H1 (cell line): ENCODE results near the gene TATDN2. TPM values are rescaled to one million over a fixed set of nuclear protein-coding genes. Genes with fewer than 3 reads are reported as not detected.

Experiments used
- CTCF ChIA-PET: fragments of 300-600 bp; sonication (Branson Sonifier 250); formaldehyde crosslinking; loops from one replicate; lab custom pipeline; 2021; ENCODE audit not compliant: partially characterized antibody; lab: Charles Lee
- POLR2A ChIA-PET: fragments of 300-600 bp; sonication (Branson Sonifier 250); formaldehyde crosslinking; loops from one replicate; lab custom pipeline; 2021; ENCODE audit warnings: inconsistent platforms; ENCODE audit not compliant: partially characterized antibody; lab: Charles Lee
- DNase-seq, 2 experiments: peaks; one replicate each; pipeline versions ENCODE4 v3.0.0 to v3.0.0-alpha.2; 2010 to 2022; ENCODE audit warnings: low spot score in 2 of 2, low read depth in 1 of 2, mixed read lengths in 1 of 2
- FAIRE-seq: peaks from 2 replicates; lab custom pipeline; 2011; peaks lifted over from hg19 to GRCh38; lab: Jason Lieb, UNC
- H2AFZ ChIP-seq: 2 replicates; pipeline ENCODE4 v1.8.1; 2012; ENCODE audit warnings: low read length, inconsistent platforms
- H2AK5ac ChIP-seq: 2 replicates; pipeline ENCODE4 v1.6.1; 2013; ENCODE audit warnings: low read depth, low read length
- H2BK120ac ChIP-seq: replicated peaks from 2 replicates; pipeline ENCODE3; 2013; ENCODE audit warnings: low read depth, low read length, inconsistent platforms
- H2BK12ac ChIP-seq: 2 replicates; pipeline ENCODE4 v1.6.1; 2013; ENCODE audit warnings: low read depth, low read length
- H2BK15ac ChIP-seq: 2 replicates; pipeline ENCODE4 v1.6.1; 2013; ENCODE audit warnings: low read length
- H2BK20ac ChIP-seq: 2 replicates; pipeline ENCODE4 v1.6.1; 2013; ENCODE audit warnings: low read length
- H2BK5ac ChIP-seq: 2 replicates; pipeline ENCODE4 v1.6.1; 2013; ENCODE audit warnings: low read depth, low read length
- H3K14ac ChIP-seq: 2 replicates; pipeline ENCODE4 v1.6.1; 2013; ENCODE audit warnings: inconsistent platforms; ENCODE audit not compliant: insufficient read length
- H3K18ac ChIP-seq: 2 replicates; pipeline ENCODE4 v1.6.1; 2013; ENCODE audit warnings: low read length; ENCODE audit errors: extremely low read depth
- H3K23ac ChIP-seq: 2 replicates; pipeline ENCODE4 v1.6.1; 2013; ENCODE audit warnings: inconsistent platforms; ENCODE audit not compliant: insufficient read length
- H3K23me2 ChIP-seq: 2 replicates; pipeline ENCODE4 v1.6.1; 2013; ENCODE audit warnings: low read depth, low read length
- H3K27ac ChIP-seq: 2 replicates; pipeline ENCODE4 v1.6.1; 2011; ENCODE audit warnings: low read depth, low read length, inconsistent platforms
- H3K27me3 ChIP-seq, 4 experiments: replicated peaks in 1 of 4; 1 replicate in 1 of 4; 2 replicates in 3 of 4; pipeline versions ENCODE4 v1.6.1 to v1.8.1; 2011 to 2013; ENCODE audit warnings: low read length in 3 of 4, mild to moderate bottlenecking in 3 of 4, inconsistent platforms in 2 of 4, mixed read lengths in 2 of 4, moderate library complexity in 1 of 4; ENCODE audit not compliant: control insufficient read depth in 3 of 4, insufficient read depth in 3 of 4; ENCODE audit errors: extremely low read depth in 1 of 4
- H3K36me3 ChIP-seq, 4 experiments: 2 replicates each; pipeline versions ENCODE4 v1.6.1 to v1.8.1; 2011 to 2013; ENCODE audit warnings: mild to moderate bottlenecking in 4 of 4, low read length in 3 of 4, moderate library complexity in 2 of 4, control low read depth in 1 of 4, inconsistent platforms in 1 of 4; ENCODE audit not compliant: insufficient read depth in 4 of 4, control insufficient read depth in 2 of 4
- H3K4ac ChIP-seq: replicated peaks from 2 replicates; pipeline ENCODE3; 2013; ENCODE audit warnings: low read length, low read depth, mixed read lengths, inconsistent platforms; ENCODE audit not compliant: insufficient read length
- H3K4me1 ChIP-seq, 4 experiments: replicated peaks in 1 of 4; 1 replicate in 1 of 4; 2 replicates in 3 of 4; pipeline versions ENCODE4 v1.6.1 to v1.8.1; 2011 to 2013; ENCODE audit warnings: low read length in 3 of 4, inconsistent platforms in 2 of 4, mixed read lengths in 1 of 4; ENCODE audit not compliant: insufficient read depth in 4 of 4, control insufficient read depth in 3 of 4
- H3K4me2 ChIP-seq, 2 experiments: 2 replicates each; pipeline versions ENCODE4 v1.6.1 to v1.8.1; 2011 to 2013; ENCODE audit warnings: low read depth in 2 of 2, low read length in 2 of 2, control low read depth in 1 of 2, inconsistent platforms in 1 of 2, mild to moderate bottlenecking in 1 of 2; ENCODE audit not compliant: insufficient read depth in 1 of 2
- H3K4me3 ChIP-seq, 4 experiments: fragments of 200-600, 300-600 bp in 1 of 4; sonication (generic), shearing (Covaris generic), sonication (Bioruptor Twin) in 1 of 4; 2 replicates each; pipeline versions ENCODE4 v1.5.1 to v1.8.1; 2011 to 2016; ENCODE audit warnings: low read length in 4 of 4, low read depth in 3 of 4, control low read depth in 2 of 4, inconsistent platforms in 2 of 4, mild to moderate bottlenecking in 2 of 4, mixed read lengths in 1 of 4, moderate library complexity in 1 of 4; ENCODE audit not compliant: insufficient read depth in 2 of 4; ENCODE audit errors: extremely low read depth in 1 of 4
- H3K56ac ChIP-seq: replicated peaks from 2 replicates; pipeline ENCODE3; 2013; ENCODE audit warnings: low read depth, mild to moderate bottlenecking, mixed read lengths, low read length, inconsistent platforms; ENCODE audit not compliant: insufficient read length
- H3K79me1 ChIP-seq: 2 replicates; pipeline ENCODE4 v1.6.1; 2013; ENCODE audit warnings: low read depth, low read length, control low read depth
- H3K79me2 ChIP-seq, 2 experiments: 2 replicates each; pipeline versions ENCODE4 v1.6.1 to v1.8.1; 2012 to 2013; ENCODE audit warnings: low read length in 2 of 2, mild to moderate bottlenecking in 2 of 2, inconsistent platforms in 1 of 2; ENCODE audit not compliant: insufficient read depth in 2 of 2, control insufficient read depth in 1 of 2
- H3K9ac ChIP-seq, 4 experiments: replicated peaks in 1 of 4; 1 replicate in 1 of 4; 2 replicates in 3 of 4; pipeline versions ENCODE4 v1.6.1 to v1.8.1; 2011 to 2013; ENCODE audit warnings: low read depth in 3 of 4, low read length in 3 of 4, control low read depth in 2 of 4, mild to moderate bottlenecking in 2 of 4, moderate library complexity in 2 of 4, inconsistent platforms in 1 of 4; ENCODE audit errors: extremely low read depth in 1 of 4
- H3K9me3 ChIP-seq, 2 experiments: 2 replicates each; pipeline versions ENCODE4 v1.6.1 to v1.8.1; 2012 to 2013; ENCODE audit warnings: mild to moderate bottlenecking in 2 of 2, moderate library complexity in 2 of 2, control low read depth in 1 of 2, inconsistent platforms in 1 of 2, low read depth in 1 of 2, low read length in 1 of 2, mixed read lengths in 1 of 2; ENCODE audit not compliant: insufficient read depth in 2 of 2
- H4K20me1 ChIP-seq, 2 experiments: replicated peaks in 1 of 2; 2 replicates each; pipeline versions ENCODE3 to v1.8.1; 2011 to 2013; ENCODE audit warnings: inconsistent platforms in 2 of 2, low read length in 2 of 2, mild to moderate bottlenecking in 1 of 2; ENCODE audit not compliant: insufficient read depth in 2 of 2, control insufficient read depth in 1 of 2
- H4K5ac ChIP-seq: 2 replicates; pipeline ENCODE4 v1.6.1; 2013; ENCODE audit warnings: low read length, low read depth, mixed read lengths, inconsistent platforms; ENCODE audit not compliant: insufficient read length
- H4K8ac ChIP-seq: 2 replicates; pipeline ENCODE4 v1.8.0; 2013; ENCODE audit warnings: mild to moderate bottlenecking, moderate library complexity, low read length, inconsistent platforms; ENCODE audit not compliant: insufficient read depth; ENCODE audit errors: extremely low read depth
- H4K91ac ChIP-seq: replicated peaks from 2 replicates; pipeline ENCODE3; 2013; ENCODE audit warnings: low read length, mixed read lengths, inconsistent platforms; ENCODE audit not compliant: insufficient read length
- GABPA ChIP-seq: IDR thresholded peaks from 2 replicates; pipeline ENCODE4 v1.6.1; 2011; ENCODE audit warnings: mild to moderate bottlenecking, low read length, moderate library complexity, borderline replicate concordance; ENCODE audit not compliant: insufficient read depth
- JUND ChIP-seq: IDR thresholded peaks from 2 replicates; pipeline ENCODE4 v1.6.1; 2011; ENCODE audit warnings: mild to moderate bottlenecking, improper control_type of control experiment, low read length
- KDM1A ChIP-seq: fragments of 200-600, 300-600 bp; sonication (generic); IDR thresholded peaks from 2 replicates; pipeline ENCODE4 v1.7.1; 2016; ENCODE audit warnings: mild to moderate bottlenecking, low read length, borderline replicate concordance
- PHF8 ChIP-seq: fragments of 200-600 bp; sonication (generic); conservative IDR thresholded peaks from 2 replicates; pipeline ENCODE4 v1.7.1; 2012; ENCODE audit warnings: low read depth, mild to moderate bottlenecking, inconsistent platforms, low read length, moderate library complexity
- RAD21 ChIP-seq, 2 experiments: IDR thresholded peaks in 1 of 2; conservative IDR thresholded peaks in 1 of 2; 2 replicates each; pipeline ENCODE4 v1.6.1; 2011; ENCODE audit warnings: low read depth in 2 of 2, low read length in 2 of 2, improper control_type of control experiment in 1 of 2, inconsistent platforms in 1 of 2, mild to moderate bottlenecking in 1 of 2, moderate library complexity in 1 of 2
- YY1 ChIP-seq: IDR thresholded peaks from 2 replicates; pipeline ENCODE4 v1.6.1; 2011; ENCODE audit warnings: low read depth, mild to moderate bottlenecking, low read length
- ZNF274 ChIP-seq: IDR thresholded peaks from 2 replicates; pipeline ENCODE4 v1.7.0; 2012; ENCODE audit warnings: low read length, borderline replicate concordance; ENCODE audit errors: extremely low read depth
- WGBS, 2 experiments: shearing (Covaris generic) in 1 of 2; methylation state at CpG; one replicate each; pipeline versions ENCODE4 v1.1.6 to v1.1.7; 2013 to 2015; ENCODE audit warnings: low lambda C conversion rate in 2 of 2, mixed read lengths in 2 of 2, inconsistent platforms in 1 of 2, low coverage in 1 of 2, missing lambda C conversion rate in 1 of 2; ENCODE audit not compliant: insufficient replicate concordance in 2 of 2, insufficient coverage in 1 of 2, insufficient read length in 1 of 2; ENCODE audit errors: extremely low coverage in 1 of 2, missing lambda C conversion rate in 1 of 2; 5-methylcytosine and 5-hydroxymethylcytosine counted together
- polyA plus RNA-seq, 7 experiments: library from polyadenylated mRNA; depleted of rRNA in 3 of 7; stranded (reverse) in 5 of 7; unstranded in 2 of 7; fragments of >200 nt in 5 of 7; fragments of 200-250 nt in 2 of 7; gene quantifications; 1 replicate in 5 of 7; 2 replicates in 1 of 7; 4 replicates in 1 of 7; pipeline versions ENCODE4 v1.2.1 to v1.2.3, GENCODE V29; 2011 to 2013; ENCODE audit warnings: missing spikeins in 2 of 7, mixed read lengths in 2 of 7
- total RNA-seq: library from RNA; stranded (reverse); fragmentation: NEBNext Ultra II Directional; extraction: Animal tissue kit (Norgen Biotek cat#: 25700); gene quantifications from 2 replicates; pipeline ENCODE4 v1.2.1, GENCODE V29; 2021
- TF ChIP-seq, protein P1 (sequence below), 3 experiments: IDR thresholded peaks; 1 replicate in 2 of 3; 2 replicates in 1 of 3; pipeline versions ENCODE4 v1.5.1 to v1.6.1; 2011; ENCODE audit warnings: low read length in 3 of 3, mild to moderate bottlenecking in 3 of 3, inconsistent platforms in 2 of 3, low read depth in 1 of 3, moderate library complexity in 1 of 3; ENCODE audit not compliant: insufficient read depth in 1 of 3; ENCODE audit errors: control extremely low read depth in 1 of 3

The TATDN2 gene
- total and polyA plus RNA-seq, 2 of the 8 experiments (the other 6 are each of a cell fraction or from before 2014, with no cell fraction given): 12.1 to 34.8 TPM

DNA sequence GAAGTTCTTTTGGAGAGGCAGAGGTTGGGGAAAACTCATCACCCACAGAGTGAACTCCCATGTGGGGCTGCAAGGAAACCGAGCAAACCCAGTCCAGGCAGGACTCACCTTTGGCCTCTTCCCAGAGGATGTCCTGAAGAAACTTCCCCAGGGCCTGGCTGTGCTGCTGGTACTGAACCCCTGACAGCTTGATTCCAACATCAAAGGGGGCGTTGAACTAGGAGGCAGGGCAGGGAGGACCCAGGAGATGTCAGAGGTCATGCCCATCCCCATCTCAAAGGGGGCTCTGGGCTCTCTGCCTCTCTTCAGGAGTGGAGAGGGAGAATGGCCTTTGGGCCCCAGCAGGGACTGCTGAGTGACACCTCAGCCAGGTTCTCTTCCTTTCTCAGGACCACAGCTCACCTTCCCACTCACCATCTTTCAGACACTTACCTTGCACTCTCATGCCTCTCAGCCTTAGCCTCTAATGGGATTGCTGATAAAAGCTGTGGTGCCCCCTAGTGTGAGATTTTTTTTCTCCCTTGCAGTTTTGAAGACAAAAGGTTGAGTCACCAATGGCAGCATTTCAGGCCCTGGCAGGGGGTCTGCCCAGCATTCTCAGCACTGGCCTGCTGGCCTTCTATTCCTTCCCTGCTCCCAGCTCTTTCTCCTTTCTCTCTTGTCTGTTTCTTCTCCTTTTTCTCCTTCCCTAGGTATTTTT is 38.5 kb downstream of the TATDN2 start:
- Histone ChIP-seq H2BK120ac (no peak overlapping the region), H3K14ac (no peak overlapping the region), H3K9me3 (no peaks in the 10 kb centered on the region), H3K79me1 (no peaks in the 10 kb centered on the region; the same call in 1 of the 2 replicates), H3K56ac (no peak overlapping the region), H3K18ac (no peak overlapping the region; the same call in 1 of the 2 replicates), H3K4me2 (no peak overlapping the region), H3K4ac (peak overlapping the region; percentile 19), H3K4me1 (peaks cover 0 to 7% (median 4%) of the 10 kb centered on the region in 4 experiments; a peak in 6 of 7 replicates), H4K20me1 (peaks cover 0 to 2% of the 10 kb centered on the region in 2 experiments), H3K27me3 (no peaks in the 10 kb centered on the region), H2BK12ac (no peak overlapping the region), H4K8ac (no peak overlapping the region), H4K91ac (no peak overlapping the region), H3K9ac (no peak overlapping the region), H2BK5ac (no peak overlapping the region), H3K23me2 (no peaks in the 10 kb centered on the region), H2BK15ac (no peak overlapping the region), H3K79me2 (no peaks in the 10 kb centered on the region), H3K36me3 (peaks cover 0 to 13% (median 4%) of the 10 kb centered on the region in 4 experiments; a peak in 6 of 8 replicates), H3K23ac (no peak overlapping the region), H2BK20ac (no peak overlapping the region; the same call in 1 of the 2 replicates), H2AK5ac (no peak overlapping the region), H2AFZ (no peak overlapping the region), H4K5ac (no peak overlapping the region), H3K4me3 (no peak overlapping the region), H3K27ac (no peak overlapping the region)
- ChIA-PET POLR2A (interaction anchor here (1.1 to 2.1 kb wide), 3 partner anchors 10 to 183 kb away, joined by 6 to 7 read pairs (median 6); no protein-coding TSS in a partner anchor), CTCF (interaction anchor here (0.6 to 3.1 kb wide), 25 partner anchors 13 to 337 kb away, joined by 3 to 11 read pairs (median 4); partner anchors contain the start of gene FANCD2OS)
- 80% methylated on average over 2 of the region's 2 CpGs; no CpG with 5 or more reads in 1 of the 2 experiments for WGBS, 2 experiments
- peak; percentile 57 to 75 for DNase-seq
- FAIRE-seq: peak; percentile 93
- TF ChIP-seq ZNF274: no peak
- TF ChIP-seq RAD21 (IDR thresholded peaks at IDR 0.05 in 1 of 2, conservative IDR thresholded peaks at IDR 0.05 in 1 of 2; ENCODE audit: low read depth in 2 of 2, low read length in 2 of 2): peak; percentile 60 to 63
- TF ChIP-seq YY1: peak; percentile 76
- no peak for TF ChIP-seq PHF8
- TF ChIP-seq, protein P1, sequence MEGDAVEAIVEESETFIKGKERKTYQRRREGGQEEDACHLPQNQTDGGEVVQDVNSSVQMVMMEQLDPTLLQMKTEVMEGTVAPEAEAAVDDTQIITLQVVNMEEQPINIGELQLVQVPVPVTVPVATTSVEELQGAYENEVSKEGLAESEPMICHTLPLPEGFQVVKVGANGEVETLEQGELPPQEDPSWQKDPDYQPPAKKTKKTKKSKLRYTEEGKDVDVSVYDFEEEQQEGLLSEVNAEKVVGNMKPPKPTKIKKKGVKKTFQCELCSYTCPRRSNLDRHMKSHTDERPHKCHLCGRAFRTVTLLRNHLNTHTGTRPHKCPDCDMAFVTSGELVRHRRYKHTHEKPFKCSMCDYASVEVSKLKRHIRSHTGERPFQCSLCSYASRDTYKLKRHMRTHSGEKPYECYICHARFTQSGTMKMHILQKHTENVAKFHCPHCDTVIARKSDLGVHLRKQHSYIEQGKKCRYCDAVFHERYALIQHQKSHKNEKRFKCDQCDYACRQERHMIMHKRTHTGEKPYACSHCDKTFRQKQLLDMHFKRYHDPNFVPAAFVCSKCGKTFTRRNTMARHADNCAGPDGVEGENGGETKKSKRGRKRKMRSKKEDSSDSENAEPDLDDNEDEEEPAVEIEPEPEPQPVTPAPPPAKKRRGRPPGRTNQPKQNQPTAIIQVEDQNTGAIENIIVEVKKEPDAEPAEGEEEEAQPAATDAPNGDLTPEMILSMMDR (IDR thresholded peaks at IDR 0.05; ENCODE audit: control extremely low read depth in 1 of 3, insufficient read depth in 1 of 3, low read depth in 1 of 3, low read length in 3 of 3): peak in 2 of 3 experiments; percentile 40 to 53; a peak in 3 of 4 replicates
- TF ChIP-seq KDM1A: no peak
- TF ChIP-seq GABPA: no peak
- TF ChIP-seq JUND: peak; percentile 92
